HepG2 (cell line): ENCODE results near the gene PSMB3. TPM values are rescaled to one million over a fixed set of nuclear protein-coding genes. Genes with fewer than 3 reads are reported as not detected.

Experiments
- ATAC-seq: fragments of 200-7000 bp; cut with Tn5 transposase; 3 replicates; pipeline ENCODE4 v1.9.1; 2020; ENCODE audit warnings: mild to moderate bottlenecking, moderate library complexity
- BruUV-seq: library from RNA; stranded (reverse); fragments of 400-500 nt; replicated peaks from 2 replicates; lab custom pipeline; 2021; lab: Mats Ljungman, UMichigan
- CTCF ChIA-PET: fragments of 300-600 bp; formaldehyde crosslinking; extraction: SDS; loops from one replicate; lab custom pipeline; 2021; ENCODE audit warnings: low total read pairs, inconsistent platforms, low intra/inter-chr PET ratio; lab: Yijun Ruan, JAX
- POLR2A ChIA-PET: fragments of 350-600 bp; sonication (Branson Sonifier 250); formaldehyde crosslinking; loops from one replicate; lab custom pipeline; 2020; ENCODE audit warnings: antibody characterized with exemption, inconsistent platforms; lab: Yijun Ruan, JAX
- DNase-seq: peaks from one replicate; pipeline ENCODE4 v3.0.0-alpha.2; 2015; ENCODE audit warnings: low spot score
- FAIRE-seq: peaks from 3 replicates; lab custom pipeline; 2011; peaks lifted over from hg19 to GRCh38; lab: Jason Lieb, UNC
- H2AFZ ChIP-seq: one replicate; pipeline ENCODE4 v1.6.1; 2011; ENCODE audit warnings: low read length, inconsistent platforms
- H3K27ac ChIP-seq: fragments of 300-600 bp; 3 replicates; pipeline ENCODE4 v1.8.0; 2011; ENCODE audit warnings: mixed run types, mild to moderate bottlenecking, mixed read lengths, low read length, inconsistent platforms; ENCODE audit not compliant: insufficient read depth; ENCODE audit errors: extremely low read length
- H3K27me3 ChIP-seq, 2 experiments: fragments of 200-600 bp in 1 of 2; 2 replicates in 1 of 2; 3 replicates in 1 of 2; pipeline versions ENCODE4 v1.6.0 to v1.8.0; 2011; ENCODE audit warnings: low read length in 2 of 2, mild to moderate bottlenecking in 2 of 2, moderate library complexity in 2 of 2, inconsistent platforms in 1 of 2; ENCODE audit not compliant: insufficient read depth in 2 of 2, control insufficient read depth in 1 of 2
- H3K36me3 ChIP-seq, 2 experiments: fragments of 200-600 bp in 1 of 2; replicated peaks in 1 of 2; 2 replicates in 1 of 2; 3 replicates in 1 of 2; pipeline versions ENCODE4 v1.5.1 to v1.8.0; 2011; ENCODE audit warnings: low read length in 2 of 2, inconsistent platforms in 1 of 2; ENCODE audit not compliant: insufficient read depth in 2 of 2, control insufficient read depth in 1 of 2
- H3K4me1 ChIP-seq: 2 replicates; pipeline ENCODE4 v1.5.1; 2012; ENCODE audit warnings: low read length, inconsistent platforms; ENCODE audit not compliant: insufficient read depth
- H3K4me2 ChIP-seq: 2 replicates; pipeline ENCODE4 v1.6.0; 2011; ENCODE audit warnings: low read depth, low read length, inconsistent platforms
- H3K4me3 ChIP-seq, 3 experiments: fragments of 200-600 bp in 1 of 3; sonication (generic), shearing (Covaris generic) in 1 of 3; replicated peaks in 1 of 3; 2 replicates each; pipeline ENCODE4 v1.5.1; 2011 to 2016; ENCODE audit warnings: low read length in 3 of 3, inconsistent platforms in 2 of 3, low read depth in 2 of 3, mild to moderate bottlenecking in 2 of 3, control low read depth in 1 of 3, mixed read lengths in 1 of 3; ENCODE audit not compliant: insufficient read depth in 1 of 3
- H3K79me2 ChIP-seq: one replicate; pipeline ENCODE4 v1.6.1; 2011; ENCODE audit warnings: low read length, inconsistent platforms; ENCODE audit not compliant: insufficient read depth
- H3K9ac ChIP-seq: 2 replicates; pipeline ENCODE4 v1.6.0; 2011; ENCODE audit warnings: mild to moderate bottlenecking, low read depth, low read length, inconsistent platforms; ENCODE audit not compliant: insufficient read depth
- H3K9me3 ChIP-seq: 2 replicates; pipeline ENCODE4 v1.5.1; 2012; ENCODE audit warnings: mild to moderate bottlenecking, low read length
- H4K20me1 ChIP-seq: 2 replicates; pipeline ENCODE4 v1.6.0; 2011; ENCODE audit warnings: inconsistent platforms, mild to moderate bottlenecking, low read length, moderate library complexity; ENCODE audit not compliant: insufficient read depth
- HMGA1 ChIP-seq: sonication (generic); formaldehyde crosslinking; conservative IDR thresholded peaks from 2 replicates; pipeline ENCODE4 v1.4.0; 2020; ENCODE audit warnings: missing genetic modification reagents
- HNRNPH1 ChIP-seq: fragments of 200-400 bp; formaldehyde crosslinking; optimal IDR thresholded peaks from 2 replicates; pipeline ENCODE3; 2017; ENCODE audit warnings: mild to moderate bottlenecking, low read depth, low read length
- NFKB2 ChIP-seq: sonication (generic); formaldehyde crosslinking; IDR thresholded peaks from 2 replicates; pipeline ENCODE4 v1.4.0; 2020; ENCODE audit warnings: missing genetic modification reagents, borderline replicate concordance
- RBM22 ChIP-seq: fragments of 200-400 bp; formaldehyde crosslinking; optimal IDR thresholded peaks from 2 replicates; pipeline ENCODE3; 2017; ENCODE audit warnings: mild to moderate bottlenecking, low read length, moderate library complexity
- TAF1 ChIP-seq: sonication (generic); formaldehyde crosslinking; IDR thresholded peaks from 2 replicates; pipeline ENCODE4 v1.4.0; 2020; ENCODE audit warnings: missing genetic modification reagents
- THAP11 ChIP-seq: IDR thresholded peaks from 2 replicates; pipeline ENCODE4 v1.6.1; 2016; ENCODE audit warnings: missing biosample characterization, missing genetic modification reagents
- XRCC5 ChIP-seq: fragments of 200-400 bp; formaldehyde crosslinking; optimal IDR thresholded peaks from 2 replicates; pipeline ENCODE3; 2017; ENCODE audit warnings: mild to moderate bottlenecking, low read length
- ZC3H4 ChIP-seq: sonication (generic); formaldehyde crosslinking; IDR thresholded peaks from 2 replicates; pipeline ENCODE4 v1.4.0; 2020; ENCODE audit warnings: missing genetic modification reagents, borderline replicate concordance
- ZFP82 ChIP-seq: sonication (generic); formaldehyde crosslinking; IDR thresholded peaks from 2 replicates; pipeline ENCODE4 v1.5.1; 2020; ENCODE audit warnings: mild to moderate bottlenecking, missing genetic modification reagents, borderline replicate concordance
- ZFP90 ChIP-seq: sonication (generic); formaldehyde crosslinking; IDR thresholded peaks from 2 replicates; pipeline ENCODE4 v1.8.0; 2022; ENCODE audit warnings: missing genetic modification reagents, mild to moderate bottlenecking, inconsistent platforms, borderline replicate concordance
- ZNF20 ChIP-seq: sonication (generic); formaldehyde crosslinking; IDR thresholded peaks from 2 replicates; pipeline ENCODE4 v1.4.0; 2020; ENCODE audit warnings: mild to moderate bottlenecking, moderate library complexity, missing genetic modification reagents
- ZNF75D ChIP-seq: sonication (generic); formaldehyde crosslinking; IDR thresholded peaks from 2 replicates; pipeline ENCODE4 v1.8.1; 2023; ENCODE audit warnings: missing genetic modification reagents, mild to moderate bottlenecking, borderline replicate concordance
- ZNF766 ChIP-seq: sonication (generic); formaldehyde crosslinking; IDR thresholded peaks from 2 replicates; pipeline ENCODE4 v1.5.0; 2020; ENCODE audit warnings: missing genetic modification reagents, borderline replicate concordance
- ZNF792 ChIP-seq: IDR thresholded peaks from 2 replicates; pipeline ENCODE4 v1.6.1; 2016
- ZSCAN25 ChIP-seq: sonication (generic); formaldehyde crosslinking; IDR thresholded peaks from 2 replicates; pipeline ENCODE4 v1.8.0; 2022; ENCODE audit warnings: mild to moderate bottlenecking, missing genetic modification reagents
- WGBS: methylation state at CpG from one replicate; pipeline ENCODE4 v1.1.6; 2017; ENCODE audit warnings: low lambda C conversion rate; 5-methylcytosine and 5-hydroxymethylcytosine counted together
- in situ Hi-C: cut with HindIII; loops from 2 replicates; pipeline ENCODE4 v1.10.0; 2017; ENCODE audit warnings: low pct_unique_long_range_greater_than_20kb; ENCODE audit not compliant: extremely low pct_ligation_motif_present
- intact Hi-C: fragments of 100-400 bp; cut with micrococcal nuclease; formaldehyde crosslinking; loops from one replicate; pipeline ENCODE4 v1.10.0; 2022; ENCODE audit not compliant: unreplicated experiment
- polyA plus RNA-seq, 8 experiments: library from polyadenylated mRNA; depleted of rRNA in 3 of 8; stranded (reverse) in 7 of 8; unstranded in 1 of 8; fragments of >200 nt; fragmentation: Illumina TruSeq in 4 of 8; extraction: Trizol in 4 of 8; gene quantifications; 2 replicates each; pipeline versions ENCODE4 v1.2.1 to v1.2.3, GENCODE V29; 2011 to 2016; ENCODE audit warnings: low read depth in 4 of 8, missing spikeins in 1 of 8, mixed read lengths in 1 of 8; ENCODE audit not compliant: insufficient read depth in 1 of 8
- total RNA-seq, 5 experiments: library from RNA; depleted of rRNA; stranded (reverse); fragments of >200 nt; fragmentation: Illumina TruSeq; extraction: Trizol; gene quantifications; 2 replicates each; pipeline ENCODE4 v1.2.3, GENCODE V29; 2016; ENCODE audit warnings: low read depth in 1 of 5
- TF ChIP-seq, protein P1 (sequence below), 2 experiments: IDR thresholded peaks; 2 replicates each; pipeline ENCODE4 v1.6.1; 2011 to 2012; ENCODE audit warnings: low read length in 2 of 2, borderline replicate concordance in 1 of 2, low read depth in 1 of 2, mild to moderate bottlenecking in 1 of 2, moderate library complexity in 1 of 2
- TF ChIP-seq, protein P2 (sequence below): sonication (generic); formaldehyde crosslinking; IDR thresholded peaks from 2 replicates; pipeline ENCODE4 v1.5.0; 2020; ENCODE audit warnings: mild to moderate bottlenecking, missing genetic modification reagents
- TF ChIP-seq, protein P3 (sequence below): sonication (generic); formaldehyde crosslinking; IDR thresholded peaks from 2 replicates; pipeline ENCODE4 v1.4.0; 2020; ENCODE audit warnings: missing genetic modification reagents, borderline replicate concordance

The PSMB3 gene
- total and polyA plus RNA-seq, 2 of the 13 experiments (the other 11 are each of a cell fraction or from before 2014, with no cell fraction given): 366 to 517 TPM

DNA sequence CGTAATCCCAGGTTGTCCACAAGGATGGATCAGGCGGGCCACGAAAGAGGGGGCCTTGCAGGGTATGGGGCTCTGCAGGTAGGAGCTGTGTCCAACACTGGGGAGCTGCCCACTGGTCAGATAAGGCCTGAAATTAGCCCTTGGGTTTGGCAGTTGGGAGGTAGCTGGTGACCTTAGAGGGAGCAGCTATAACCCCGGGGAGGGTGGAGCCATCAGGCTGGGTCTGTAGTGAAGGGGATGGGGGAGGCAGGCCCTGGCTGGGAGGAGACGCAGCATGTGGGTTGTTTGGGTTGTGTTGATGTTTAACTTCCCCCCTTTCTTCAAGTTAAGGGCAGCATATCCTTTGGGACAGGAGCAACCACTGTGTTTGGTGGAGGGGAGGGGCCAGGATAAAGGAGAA is 41.6 kb upstream of the PSMB3 start:
- H4K20me1 ChIP-seq: peaks cover 12% of the 10 kb centered on the region
- in situ Hi-C loops (no loop called here), intact Hi-C loops (no loop called here)
- BruUV-seq: no TSS peak
- H3K9ac ChIP-seq: no peak overlapping the region
- H3K36me3 ChIP-seq: peaks cover 44 to 85% of the 10 kb centered on the region in 2 experiments
- H3K27ac ChIP-seq: no peak overlapping the region
- H2AFZ ChIP-seq: no peak overlapping the region
- no peaks in the 10 kb centered on the region for H3K9me3 ChIP-seq
- ATAC-seq (peak; percentile 5; the same call in 1 of the 3 replicates), DNase-seq (no peak), FAIRE-seq (no peak)
- POLR2A ChIA-PET: interaction anchor here (0.7 to 3.4 kb wide), 10 partner anchors 7 to 35 kb away, joined by 3 to 20 read pairs (median 3); partner anchors contain the start of gene EPOP
- CTCF ChIA-PET: no interaction called here
- WGBS: 83% methylated on average over 5 of the region's 5 CpGs
- no peaks in the 10 kb centered on the region for H3K27me3 ChIP-seq
- no peak overlapping the region for H3K4me3 ChIP-seq
- peaks cover 24% of the 10 kb centered on the region for H3K79me2 ChIP-seq
- no peak overlapping the region for H3K4me2 ChIP-seq
- peaks cover 48% of the 10 kb centered on the region for H3K4me1 ChIP-seq
- no peak for TF ChIP-seq ZNF75D (CRISPR knock-in tag)
- no peak for TF ChIP-seq ZFP90 (CRISPR knock-in tag)
- TF ChIP-seq ZFP82 (CRISPR knock-in tag): no peak
- TF ChIP-seq TAF1 (CRISPR knock-in tag): peak; percentile 25; the same call in 1 of the 2 replicates
- TF ChIP-seq XRCC5: peak; percentile 10
- TF ChIP-seq, protein P1, sequence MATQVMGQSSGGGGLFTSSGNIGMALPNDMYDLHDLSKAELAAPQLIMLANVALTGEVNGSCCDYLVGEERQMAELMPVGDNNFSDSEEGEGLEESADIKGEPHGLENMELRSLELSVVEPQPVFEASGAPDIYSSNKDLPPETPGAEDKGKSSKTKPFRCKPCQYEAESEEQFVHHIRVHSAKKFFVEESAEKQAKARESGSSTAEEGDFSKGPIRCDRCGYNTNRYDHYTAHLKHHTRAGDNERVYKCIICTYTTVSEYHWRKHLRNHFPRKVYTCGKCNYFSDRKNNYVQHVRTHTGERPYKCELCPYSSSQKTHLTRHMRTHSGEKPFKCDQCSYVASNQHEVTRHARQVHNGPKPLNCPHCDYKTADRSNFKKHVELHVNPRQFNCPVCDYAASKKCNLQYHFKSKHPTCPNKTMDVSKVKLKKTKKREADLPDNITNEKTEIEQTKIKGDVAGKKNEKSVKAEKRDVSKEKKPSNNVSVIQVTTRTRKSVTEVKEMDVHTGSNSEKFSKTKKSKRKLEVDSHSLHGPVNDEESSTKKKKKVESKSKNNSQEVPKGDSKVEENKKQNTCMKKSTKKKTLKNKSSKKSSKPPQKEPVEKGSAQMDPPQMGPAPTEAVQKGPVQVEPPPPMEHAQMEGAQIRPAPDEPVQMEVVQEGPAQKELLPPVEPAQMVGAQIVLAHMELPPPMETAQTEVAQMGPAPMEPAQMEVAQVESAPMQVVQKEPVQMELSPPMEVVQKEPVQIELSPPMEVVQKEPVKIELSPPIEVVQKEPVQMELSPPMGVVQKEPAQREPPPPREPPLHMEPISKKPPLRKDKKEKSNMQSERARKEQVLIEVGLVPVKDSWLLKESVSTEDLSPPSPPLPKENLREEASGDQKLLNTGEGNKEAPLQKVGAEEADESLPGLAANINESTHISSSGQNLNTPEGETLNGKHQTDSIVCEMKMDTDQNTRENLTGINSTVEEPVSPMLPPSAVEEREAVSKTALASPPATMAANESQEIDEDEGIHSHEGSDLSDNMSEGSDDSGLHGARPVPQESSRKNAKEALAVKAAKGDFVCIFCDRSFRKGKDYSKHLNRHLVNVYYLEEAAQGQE (IDR thresholded peaks at IDR 0.05; ENCODE audit: borderline replicate concordance in 1 of 2, low read depth in 1 of 2, low read length in 2 of 2): no peak
- peak; percentile 30 for TF ChIP-seq RBM22
- TF ChIP-seq HNRNPH1: no peak
- TF ChIP-seq ZNF20 (CRISPR knock-in tag): no peak
- TF ChIP-seq ZSCAN25 (CRISPR knock-in tag): no peak
- 0 out of 2 replicates have a peak, but pooled peaks have one; percentile 34 for TF ChIP-seq NFKB2 (CRISPR knock-in tag)
- TF ChIP-seq, protein P2, sequence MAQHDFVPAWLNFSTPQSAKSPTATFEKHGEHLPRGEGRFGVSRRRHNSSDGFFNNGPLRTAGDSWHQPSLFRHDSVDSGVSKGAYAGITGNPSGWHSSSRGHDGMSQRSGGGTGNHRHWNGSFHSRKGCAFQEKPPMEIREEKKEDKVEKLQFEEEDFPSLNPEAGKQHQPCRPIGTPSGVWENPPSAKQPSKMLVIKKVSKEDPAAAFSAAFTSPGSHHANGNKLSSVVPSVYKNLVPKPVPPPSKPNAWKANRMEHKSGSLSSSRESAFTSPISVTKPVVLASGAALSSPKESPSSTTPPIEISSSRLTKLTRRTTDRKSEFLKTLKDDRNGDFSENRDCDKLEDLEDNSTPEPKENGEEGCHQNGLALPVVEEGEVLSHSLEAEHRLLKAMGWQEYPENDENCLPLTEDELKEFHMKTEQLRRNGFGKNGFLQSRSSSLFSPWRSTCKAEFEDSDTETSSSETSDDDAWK: no peak
- TF ChIP-seq ZNF792 (CRISPR knock-in tag): no peak
- no peak for TF ChIP-seq ZC3H4 (CRISPR knock-in tag)
- no peak for TF ChIP-seq THAP11 (CRISPR knock-in tag)
- no peak for TF ChIP-seq HMGA1 (CRISPR knock-in tag)
- TF ChIP-seq, protein P3, sequence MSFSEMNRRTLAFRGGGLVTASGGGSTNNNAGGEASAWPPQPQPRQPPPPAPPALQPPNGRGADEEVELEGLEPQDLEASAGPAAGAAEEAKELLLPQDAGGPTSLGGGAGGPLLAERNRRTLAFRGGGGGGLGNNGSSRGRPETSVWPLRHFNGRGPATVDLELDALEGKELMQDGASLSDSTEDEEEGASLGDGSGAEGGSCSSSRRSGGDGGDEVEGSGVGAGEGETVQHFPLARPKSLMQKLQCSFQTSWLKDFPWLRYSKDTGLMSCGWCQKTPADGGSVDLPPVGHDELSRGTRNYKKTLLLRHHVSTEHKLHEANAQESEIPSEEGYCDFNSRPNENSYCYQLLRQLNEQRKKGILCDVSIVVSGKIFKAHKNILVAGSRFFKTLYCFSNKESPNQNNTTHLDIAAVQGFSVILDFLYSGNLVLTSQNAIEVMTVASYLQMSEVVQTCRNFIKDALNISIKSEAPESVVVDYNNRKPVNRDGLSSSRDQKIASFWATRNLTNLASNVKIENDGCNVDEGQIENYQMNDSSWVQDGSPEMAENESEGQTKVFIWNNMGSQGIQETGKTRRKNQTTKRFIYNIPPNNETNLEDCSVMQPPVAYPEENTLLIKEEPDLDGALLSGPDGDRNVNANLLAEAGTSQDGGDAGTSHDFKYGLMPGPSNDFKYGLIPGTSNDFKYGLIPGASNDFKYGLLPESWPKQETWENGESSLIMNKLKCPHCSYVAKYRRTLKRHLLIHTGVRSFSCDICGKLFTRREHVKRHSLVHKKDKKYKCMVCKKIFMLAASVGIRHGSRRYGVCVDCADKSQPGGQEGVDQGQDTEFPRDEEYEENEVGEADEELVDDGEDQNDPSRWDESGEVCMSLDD (CRISPR knock-in tag): no peak
- TF ChIP-seq ZNF766 (CRISPR knock-in tag): no peak
